Posterior cingulate gyrus (tissue), 11 donors: ENCODE measurements around the gene BCL11B.
A peak's percentile ranks its signal among the peaks of the same experiment; 100 is the strongest.

ENCODE experiments used
- DNase-seq, 10 donors: peaks; one replicate each; pipeline versions ENCODE4 v3.0.0 to v3.0.0-alpha.2; 2020 to 2021; ENCODE audit warnings: mixed read lengths in 3 of 10
- intact Hi-C: fragments of 100-400 bp; cut with DNase I; formaldehyde crosslinking; loops from one replicate; pipeline ENCODE4 v1.15.1; 2023

The BCL11B gene

GRCh38 chr14:99150236-99150635 is 121.8 kb downstream of the BCL11B start:
- intact Hi-C loops = no loop called here
- no peak for DNase-seq

- intact Hi-C loops = no loop called here
- DNase-seq = no peak
Measured at GRCh38 chr14:99148861-99149610, 123.0 kb downstream of the BCL11B start.

GRCh38 chr14:99148131-99148530 is 123.9 kb downstream of the BCL11B start:
- intact Hi-C loops = no loop called here
- DNase-seq = peak in 1 of 10 donors; percentile 28

- DNase-seq = peak in 1 of 10 donors; percentile 27
- intact Hi-C loops = no loop called here
Measured at GRCh38 chr14:99147366-99147740, 124.6 kb downstream of the BCL11B start.

GRCh38 chr14:99146616-99147365 is 125.2 kb downstream of the BCL11B start:
- intact Hi-C loops = no loop called here
- no peak for DNase-seq

- DNase-seq = no peak
- intact Hi-C loops = no loop called here
Measured at GRCh38 chr14:99145307-99145706, 126.7 kb downstream of the BCL11B start.

GRCh38 chr14:99143793-99144192 is 128.2 kb downstream of the BCL11B start:
- intact Hi-C loops = no loop called here
- peak in 1 of 10 donors; percentile 24 for DNase-seq

GRCh38 chr14:99143126-99143525 is 128.9 kb downstream of the BCL11B start:
- intact Hi-C loops = no loop called here
- DNase-seq = peak in 1 of 10 donors; percentile 25

GRCh38 chr14:99141236-99141635 is 130.8 kb downstream of the BCL11B start:
- DNase-seq = no peak

GRCh38 chr14:99138999-99139865 is 132.8 kb downstream of the BCL11B start:
- peak in 2 of 10 donors; percentile 26 to 75 for DNase-seq
- intact Hi-C loops = no loop called here

More at GRCh38 chr14:99141236-99141635, 130.8 kb downstream of the BCL11B start:
- intact Hi-C loops = no loop called here

- peak in 1 of 10 donors; percentile 58 for DNase-seq
- intact Hi-C loops = no loop called here
Measured at GRCh38 chr14:99137913-99138571, 134.0 kb downstream of the BCL11B start.

- peak in 3 of 10 donors; percentile 46 to 88 (median 79) for DNase-seq
- intact Hi-C loops = no loop called here
Measured at GRCh38 chr14:99137001-99137700, 134.8 kb downstream of the BCL11B start.

GRCh38 chr14:99136401-99136800 is 135.6 kb downstream of the BCL11B start:
- DNase-seq = peak in 1 of 10 donors; percentile 41
- intact Hi-C loops = no loop called here

- intact Hi-C loops = no loop called here
- peak in 1 of 10 donors; percentile 64 for DNase-seq
Measured at GRCh38 chr14:99136047-99136400, 136.0 kb downstream of the BCL11B start.

GRCh38 chr14:99134516-99135046 is 137.4 kb downstream of the BCL11B start:
- intact Hi-C loops = no loop called here
- DNase-seq = peak in 1 of 10 donors; percentile 75

- peak in 1 of 10 donors; percentile 79 for DNase-seq
- intact Hi-C loops = no loop called here
Measured at GRCh38 chr14:99133636-99134515, 138.1 kb downstream of the BCL11B start.

GRCh38 chr14:99132821-99133635 is 139.0 kb downstream of the BCL11B start:
- intact Hi-C loops = no loop called here
- peak in 2 of 10 donors; percentile 25 to 82 for DNase-seq
